ES-I3 (cell line): ENCODE data around the gene ATG9B.
A peak's percentile ranks its signal among the peaks of the same experiment; 100 is the strongest.

Experiments used
- H3K36me3 ChIP-seq: 2 replicates; pipeline ENCODE4 v1.6.1; 2013; ENCODE audit warnings: mild to moderate bottlenecking, low read length, control low read depth, moderate library complexity; ENCODE audit not compliant: insufficient read depth
- H3K4me1 ChIP-seq: 2 replicates; pipeline ENCODE4 v1.6.1; 2013; ENCODE audit warnings: mild to moderate bottlenecking, control low read depth, low read length; ENCODE audit not compliant: insufficient read depth
- H3K9ac ChIP-seq: 2 replicates; pipeline ENCODE4 v1.6.1; 2013; ENCODE audit warnings: low read depth, mild to moderate bottlenecking, low read length, moderate library complexity
- H3K9me3 ChIP-seq: 2 replicates; pipeline ENCODE4 v1.6.1; 2013; ENCODE audit warnings: mild to moderate bottlenecking, low read length, moderate library complexity; ENCODE audit not compliant: control insufficient read depth, insufficient read depth

Gene ATG9B

DNA sequence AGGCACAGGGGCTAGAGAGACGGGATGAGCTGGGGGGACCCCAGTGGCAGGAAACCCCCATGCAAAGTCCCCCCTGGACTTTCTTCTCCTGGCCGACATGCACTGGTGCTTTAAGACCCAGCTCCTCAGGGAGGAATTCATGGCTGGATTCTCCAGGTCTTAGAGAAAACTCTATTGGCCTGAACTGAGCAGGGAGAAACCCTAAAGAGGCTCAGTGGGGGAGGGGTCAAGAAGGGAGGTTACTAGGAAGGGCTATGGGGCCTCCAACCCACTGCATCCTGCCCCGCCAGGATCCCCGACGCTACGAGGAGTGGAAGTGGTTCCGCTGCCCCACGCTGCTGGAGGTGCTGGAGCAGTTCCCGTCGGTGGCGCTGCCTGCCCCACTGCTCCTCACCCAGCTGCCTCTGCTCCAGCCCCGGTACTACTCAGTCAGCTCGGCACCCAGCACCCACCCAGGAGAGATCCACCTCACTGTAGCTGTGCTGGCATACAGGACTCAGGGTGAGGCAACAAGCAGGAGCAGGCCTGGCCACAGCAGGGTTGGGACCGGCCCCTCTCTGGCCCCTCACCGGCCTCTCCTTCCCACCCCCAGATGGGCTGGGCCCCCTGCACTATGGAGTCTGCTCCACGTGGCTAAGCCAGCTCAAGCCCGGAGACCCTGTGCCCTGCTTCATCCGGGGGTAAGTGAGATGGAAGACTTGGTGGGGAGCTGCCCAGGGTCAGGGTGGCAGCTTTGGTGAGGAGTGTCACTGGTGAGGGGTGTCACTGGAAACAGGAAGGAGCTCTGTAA, 13.8 kb downstream of the ATG9B start:
- Histone ChIP-seq H3K9ac (peak overlapping the region; percentile 49; the same call in 1 of the 2 replicates), H3K4me1 (peaks cover 27% of the 10 kb centered on the region), H3K9me3 (no peaks in the 10 kb centered on the region), H3K36me3 (no peaks in the 10 kb centered on the region)

DNA sequence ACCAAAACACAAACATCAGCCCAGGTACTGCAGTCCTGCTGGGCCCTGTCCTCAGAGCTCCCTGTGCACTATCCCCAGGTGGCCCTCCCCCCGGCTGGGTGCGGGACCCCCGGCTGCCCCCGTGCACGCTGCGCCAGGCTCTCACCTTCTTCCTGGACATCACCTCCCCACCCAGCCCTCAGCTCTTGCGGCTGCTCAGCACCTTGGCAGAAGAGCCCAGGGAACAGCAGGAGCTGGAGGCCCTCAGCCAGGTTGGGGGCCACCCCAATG, 14.3 kb downstream of the ATG9B start:
- Histone ChIP-seq H3K9me3 (no peaks in the 10 kb centered on the region), H3K36me3 (no peaks in the 10 kb centered on the region), H3K4me1 (peaks cover 27% of the 10 kb centered on the region), H3K9ac (peak overlapping the region; percentile 49; the same call in 1 of the 2 replicates)

DNA sequence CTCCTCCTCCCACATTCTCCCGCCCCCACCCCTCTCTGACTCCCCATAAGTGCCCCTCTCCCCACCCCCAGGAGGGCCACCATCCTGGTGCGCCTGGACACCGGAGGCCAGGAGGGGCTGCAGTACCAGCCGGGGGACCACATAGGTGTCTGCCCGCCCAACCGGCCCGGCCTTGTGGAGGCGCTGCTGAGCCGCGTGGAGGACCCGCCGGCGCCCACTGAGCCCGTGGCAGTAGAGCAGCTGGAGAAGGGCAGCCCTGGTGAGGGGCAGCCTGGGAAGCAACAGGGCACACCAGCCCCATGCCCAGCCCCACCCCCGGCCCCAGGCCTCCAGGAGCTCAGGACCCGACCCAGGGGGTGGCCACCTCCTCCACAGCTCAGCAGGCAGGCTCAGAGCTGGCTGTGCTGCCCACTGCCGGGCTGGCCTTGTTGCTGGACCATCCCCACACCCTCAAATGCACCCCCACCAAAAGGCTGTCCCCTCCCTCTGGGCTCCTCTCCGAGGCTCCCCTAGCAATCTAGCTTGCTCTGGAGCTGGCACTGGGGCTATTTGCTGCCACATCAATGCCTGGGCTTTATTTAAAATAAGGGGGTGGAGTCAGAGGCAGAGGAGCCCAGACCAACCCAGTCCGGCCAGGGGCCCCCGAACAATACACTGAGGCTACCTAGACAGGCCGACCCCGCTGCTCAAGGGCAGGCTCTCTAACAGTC, 14.8 kb downstream of the ATG9B start:
- Histone ChIP-seq H3K9me3 (no peaks in the 10 kb centered on the region), H3K4me1 (peaks cover 27% of the 10 kb centered on the region), H3K9ac (peak overlapping the region; percentile 49; the same call in 1 of the 2 replicates), H3K36me3 (no peaks in the 10 kb centered on the region)

DNA sequence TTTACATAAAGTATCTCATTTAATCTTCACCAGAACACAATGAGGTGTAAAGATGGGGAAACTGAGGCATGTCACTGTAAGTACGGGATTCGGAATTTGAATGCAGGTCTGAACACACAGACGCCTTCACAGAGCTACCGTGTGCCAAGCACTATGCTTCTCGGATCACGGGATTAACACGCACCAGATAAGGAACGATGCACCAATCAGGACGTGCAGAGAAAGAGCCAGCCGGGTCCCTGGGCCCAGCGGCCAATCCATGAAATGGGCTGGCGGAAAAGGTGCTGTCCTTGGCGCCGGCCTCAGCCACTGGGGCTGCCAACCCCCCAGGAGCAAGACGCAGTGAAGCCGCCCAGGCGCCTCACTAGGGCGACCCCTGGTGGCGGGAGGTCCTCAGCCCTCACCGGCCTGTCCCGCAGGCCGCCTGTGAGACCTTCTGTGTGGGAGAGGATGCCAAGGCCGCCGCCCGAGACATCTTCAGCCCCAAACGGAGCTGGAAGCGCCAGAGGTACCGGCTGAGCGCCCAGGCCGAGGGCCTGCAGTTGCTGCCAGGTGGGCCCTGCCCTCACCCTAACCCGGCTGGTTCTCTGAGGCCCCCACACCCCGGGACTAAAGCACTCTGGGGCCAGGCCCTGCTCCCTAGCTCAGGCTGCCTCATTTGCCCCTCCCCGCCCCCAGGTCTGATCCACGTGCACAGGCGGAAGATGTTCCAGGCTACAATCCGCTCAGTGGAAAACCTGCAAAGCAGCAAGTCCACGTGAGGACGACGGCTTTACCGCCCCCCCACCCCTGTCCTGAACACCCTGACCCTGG, 15.6 kb downstream of the ATG9B start:
- Histone ChIP-seq H3K36me3 (no peaks in the 10 kb centered on the region), H3K4me1 (peaks cover 27% of the 10 kb centered on the region), H3K9ac (peak overlapping the region; percentile 34; the same call in 1 of the 2 replicates), H3K9me3 (no peaks in the 10 kb centered on the region)

GRCh38 chr7:151008143-151008510, 16.2 kb downstream of the ATG9B start:
- Histone ChIP-seq H3K9ac (peak overlapping the region; percentile 34; the same call in 1 of the 2 replicates), H3K36me3 (no peaks in the 10 kb centered on the region), H3K9me3 (no peaks in the 10 kb centered on the region), H3K4me1 (peaks cover 27% of the 10 kb centered on the region)

DNA sequence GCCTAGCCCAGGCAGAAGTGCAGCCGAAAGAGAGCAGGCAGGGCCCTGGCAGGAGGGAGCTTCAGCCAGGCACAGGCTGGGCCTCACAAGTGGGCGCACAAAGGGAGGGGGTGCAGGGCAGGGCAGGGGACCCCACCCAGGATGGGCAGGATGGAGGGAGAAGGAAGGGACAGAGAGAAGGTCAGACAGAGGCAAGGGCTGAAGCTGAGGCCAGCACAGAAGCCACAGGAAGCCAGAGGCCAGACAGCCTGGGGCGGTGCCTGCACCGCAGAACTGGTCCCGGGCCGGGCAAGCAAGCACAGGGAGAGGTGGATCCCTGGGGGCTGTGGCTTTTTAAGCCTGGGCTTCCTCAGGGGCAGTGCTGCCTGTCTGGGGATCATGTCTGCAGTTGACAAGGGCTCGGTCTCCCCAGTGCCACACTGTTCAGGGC, 16.8 kb downstream of the ATG9B start:
- Histone ChIP-seq H3K4me1 (peaks cover 24% of the 10 kb centered on the region), H3K9me3 (no peaks in the 10 kb centered on the region), H3K36me3 (no peaks in the 10 kb centered on the region), H3K9ac (no peak overlapping the region)

DNA sequence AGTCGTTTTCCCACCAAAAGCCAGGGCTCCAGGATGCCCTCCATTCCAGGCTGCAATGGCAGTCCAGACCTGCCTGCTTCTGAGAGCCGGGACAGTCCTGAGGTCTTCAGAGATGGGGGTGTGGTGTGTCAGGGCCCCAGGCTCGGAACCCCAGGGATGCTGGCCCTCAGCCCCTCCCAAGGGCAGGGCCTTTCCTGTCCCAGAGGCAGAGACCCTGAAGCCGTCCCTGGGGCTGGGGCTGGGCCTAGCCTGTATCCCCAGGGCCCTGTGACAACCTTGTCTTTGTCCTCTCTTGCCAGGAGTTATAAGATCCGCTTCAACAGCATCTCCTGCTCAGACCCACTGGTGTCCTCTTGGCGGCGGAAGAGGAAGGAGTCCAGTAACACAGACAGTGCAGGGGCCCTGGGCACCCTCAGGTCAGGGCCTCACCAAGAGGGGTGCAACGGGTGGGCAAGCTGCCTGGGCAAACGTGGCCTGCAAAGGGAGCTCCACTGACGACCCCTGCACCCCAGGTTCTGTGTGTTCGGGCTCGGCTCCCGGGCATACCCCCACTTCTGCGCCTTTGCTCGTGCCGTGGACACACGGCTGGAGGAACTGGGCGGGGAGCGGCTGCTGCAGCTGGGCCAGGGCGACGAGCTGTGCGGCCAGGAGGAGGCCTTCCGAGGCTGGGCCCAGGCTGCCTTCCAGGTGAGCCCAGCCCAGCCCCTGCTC, 17.5 kb downstream of the ATG9B start:
- peaks cover 20% of the 10 kb centered on the region; the same call in 1 of the 2 replicates for H3K4me1 ChIP-seq
- H3K9ac ChIP-seq = no peak overlapping the region
- H3K36me3 ChIP-seq = no peaks in the 10 kb centered on the region
- no peaks in the 10 kb centered on the region for H3K9me3 ChIP-seq

DNA sequence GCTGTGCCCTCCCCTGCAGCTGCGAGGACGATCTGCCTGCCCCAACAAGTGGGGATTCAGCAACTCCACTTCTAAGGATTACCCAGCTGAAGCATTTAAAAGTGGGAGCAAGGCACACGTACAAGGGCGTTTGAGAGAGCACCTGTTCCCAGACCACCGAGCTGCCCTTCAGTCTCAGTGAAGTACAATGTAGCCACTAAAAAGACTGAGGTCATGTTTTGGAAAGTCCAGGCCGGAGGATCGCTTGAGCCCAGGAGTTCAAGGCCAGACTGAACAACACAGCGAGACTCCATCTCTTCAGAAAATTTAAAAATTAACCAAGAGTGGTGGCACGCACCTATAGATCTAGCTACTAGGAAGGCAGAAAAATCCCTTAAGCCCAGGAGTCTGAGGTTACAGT, 18.7 kb downstream of the ATG9B start:
- Histone ChIP-seq H3K9me3 (no peaks in the 10 kb centered on the region), H3K4me1 (peaks cover 14% of the 10 kb centered on the region; the same call in 1 of the 2 replicates), H3K9ac (no peak overlapping the region), H3K36me3 (no peaks in the 10 kb centered on the region)

GRCh38 chr7:151003572-151003971, 20.7 kb downstream of the ATG9B start:
- H3K36me3 ChIP-seq = no peaks in the 10 kb centered on the region
- H3K4me1 ChIP-seq = peaks cover 12% of the 10 kb centered on the region; the same call in 1 of the 2 replicates
- H3K9me3 ChIP-seq = no peaks in the 10 kb centered on the region
- H3K9ac ChIP-seq = no peak overlapping the region

GRCh38 chr7:151001546-151001945, 22.7 kb downstream of the ATG9B start:
- Histone ChIP-seq H3K9me3 (no peaks in the 10 kb centered on the region), H3K4me1 (no peaks in the 10 kb centered on the region), H3K36me3 (no peaks in the 10 kb centered on the region), H3K9ac (no peak overlapping the region)

DNA sequence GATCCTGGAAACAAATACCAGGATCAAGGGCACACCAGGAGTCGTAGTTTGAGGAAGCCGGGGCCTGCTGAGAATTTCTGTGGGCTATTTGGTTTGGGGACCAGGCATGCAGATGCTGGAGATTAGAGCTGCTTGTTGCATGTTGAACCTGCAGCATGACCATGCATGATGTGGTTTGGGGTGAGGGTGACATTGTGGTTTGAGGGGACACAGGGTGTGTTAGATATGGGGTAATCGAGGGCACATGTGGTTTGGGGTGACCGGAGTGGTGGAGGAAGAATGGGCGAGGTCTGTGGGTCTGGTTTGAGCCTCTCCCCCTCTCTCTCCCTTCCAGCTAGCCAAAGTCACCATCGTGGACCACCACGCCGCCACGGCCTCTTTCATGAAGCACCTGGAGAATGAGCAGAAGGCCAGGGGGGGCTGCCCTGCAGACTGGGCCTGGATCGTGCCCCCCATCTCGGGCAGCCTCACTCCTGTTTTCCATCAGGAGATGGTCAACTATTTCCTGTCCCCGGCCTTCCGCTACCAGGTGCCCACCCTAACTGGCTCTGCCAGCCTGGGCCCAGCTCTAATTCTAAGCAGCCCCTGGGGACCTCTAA, 23.3 kb downstream of the ATG9B start:
- Histone ChIP-seq H3K9ac (no peak overlapping the region), H3K4me1 (no peaks in the 10 kb centered on the region), H3K36me3 (no peaks in the 10 kb centered on the region), H3K9me3 (no peaks in the 10 kb centered on the region)

DNA sequence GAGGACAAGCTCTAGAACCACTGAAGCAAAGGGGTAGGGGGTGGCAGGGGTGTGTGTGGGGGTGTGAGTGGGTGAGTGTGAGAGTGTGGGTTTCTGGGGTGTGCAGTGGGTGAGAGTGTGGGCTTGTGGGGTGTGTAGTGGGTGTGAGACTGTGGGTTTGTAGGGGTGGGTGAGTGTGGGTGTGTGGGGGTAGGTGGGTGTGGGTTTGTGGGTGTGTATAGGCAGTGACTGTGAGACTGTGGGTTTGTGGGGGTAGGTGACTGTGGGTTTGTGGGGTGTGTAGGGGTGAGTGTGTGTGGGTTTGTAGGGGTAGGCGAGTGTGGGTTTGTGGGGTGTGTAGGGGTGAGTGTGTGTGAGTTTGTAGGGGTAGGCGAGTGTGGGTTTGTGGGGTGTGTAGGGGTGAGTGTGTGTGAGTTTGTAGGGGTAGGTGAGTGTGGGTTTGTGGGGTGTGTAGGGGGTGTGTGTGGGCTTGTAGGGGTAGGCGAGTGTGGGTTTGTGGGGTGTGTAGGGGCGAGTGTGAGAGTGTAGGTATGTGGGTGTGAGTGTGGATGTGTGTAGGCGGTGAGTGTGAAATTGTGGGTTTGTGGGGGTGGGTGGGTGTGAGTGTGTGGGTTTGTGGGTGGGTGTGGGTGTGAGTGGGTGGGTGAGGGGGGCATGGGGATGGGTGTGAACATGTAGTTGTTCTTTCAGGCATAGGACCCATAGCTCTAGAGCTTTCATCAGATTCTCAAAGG, 24.6 kb downstream of the ATG9B start:
- Histone ChIP-seq H3K4me1 (peaks cover 4% of the 10 kb centered on the region; the same call in 1 of the 2 replicates), H3K9me3 (no peaks in the 10 kb centered on the region), H3K9ac (no peak overlapping the region), H3K36me3 (no peaks in the 10 kb centered on the region)

GRCh38 chr7:150999001-150999400, 25.3 kb downstream of the ATG9B start:
- Histone ChIP-seq H3K36me3 (no peaks in the 10 kb centered on the region), H3K9me3 (no peaks in the 10 kb centered on the region), H3K4me1 (peaks cover 9% of the 10 kb centered on the region; the same call in 1 of the 2 replicates), H3K9ac (no peak overlapping the region)
